Measurements from ENCODE around the gene ERRFI1. TPM values are rescaled to one million over a fixed set of nuclear protein-coding genes. Genes with fewer than 3 reads are reported as not detected.
A peak's percentile ranks its signal among the peaks of the same experiment; 100 is the strongest.

Gene ERRFI1
- total RNA-seq, 2 experiments from 2014 or later = 3.6 TPM

GRCh38 chr1:8032366-8032910 is 6.3 kb upstream of the ERRFI1 start:
- Mint-ChIP-seq H3K9me3 (no peaks in the 10 kb centered on the region), H3K4me1 (ENCODE audit: low read depth) (no peaks in the 10 kb centered on the region), H3K27ac (no peak overlapping the region), H3K4me3 (no peak overlapping the region), H3K27me3 (no peaks in the 10 kb centered on the region), H3K36me3 (ENCODE audit: low read depth) (no peaks in the 10 kb centered on the region)
- intact Hi-C loops (cut with DNase I, micrococcal nuclease) = loop anchor here in 1 of 2 experiments (5.0 kb wide), 3 partner anchors 185 to 695 kb away; no protein-coding TSS in a partner anchor
- Histone ChIP-seq H3K27ac (ENCODE audit: low read depth in 1 of 2, low read length in 2 of 2) (no peak overlapping the region), H3K4me3 (ENCODE audit: low read length) (no peak overlapping the region), H3K9me3 (ENCODE audit: control insufficient read depth in 1 of 2, insufficient read depth in 1 of 2, low read length in 2 of 2) (no peaks in the 10 kb centered on the region), H3K27me3 (ENCODE audit: control insufficient read depth in 1 of 2, insufficient read depth in 2 of 2, low read length in 2 of 2) (no peaks in the 10 kb centered on the region), H3K36me3 (ENCODE audit: insufficient read depth, low read length) (no peaks in the 10 kb centered on the region), H3K4me1 (ENCODE audit: insufficient read depth, low read length) (no peaks in the 10 kb centered on the region)
- ATAC-seq (ENCODE audit: poor library complexity) (no peak), DNase-seq (no peak)
- no peak for TF ChIP-seq CTCF (IDR thresholded peaks at IDR 0.05)
- ChIA-PET POLR2A (no interaction called here), CTCF (interaction anchor here (0.8 to 3.2 kb wide), 5 partner anchors 8 to 317 kb away, joined by 3 to 16 read pairs (median 4); partner anchors contain the start of gene SLC45A1)

GRCh38 chr1:8031176-8031785 is 5.2 kb upstream of the ERRFI1 start:
- Mint-ChIP-seq H3K36me3 (ENCODE audit: low read depth) (no peaks in the 10 kb centered on the region), H3K9me3 (no peaks in the 10 kb centered on the region), H3K27ac (no peak overlapping the region), H3K27me3 (no peaks in the 10 kb centered on the region), H3K4me3 (no peak overlapping the region), H3K4me1 (ENCODE audit: low read depth) (peaks cover 6% of the 10 kb centered on the region)
- ChIA-PET CTCF (interaction anchor here (0.8 to 3.2 kb wide), 7 partner anchors 9 to 412 kb away, joined by 3 to 16 read pairs (median 5); no protein-coding TSS in a partner anchor), POLR2A (interaction anchor here (1.1 to 1.7 kb wide), 2 partner anchors 316 to 318 kb away, joined by 3 read pairs; no protein-coding TSS in a partner anchor)
- ATAC-seq (ENCODE audit: poor library complexity) (no peak), DNase-seq (peak in 6 of 14 experiments; percentile 6 to 67 (median 54))
- H3K27ac ChIP-seq (ENCODE audit: low read depth in 1 of 2, low read length in 2 of 2) = no peak overlapping the region
- no peak overlapping the region for H3K4me3 ChIP-seq (ENCODE audit: low read length)
- intact Hi-C loops (cut with DNase I, micrococcal nuclease) = loop anchor here (1.0 to 5.0 kb wide), 6 partner anchors 122 to 696 kb away; no protein-coding TSS in a partner anchor
- no peaks in the 10 kb centered on the region for H3K36me3 ChIP-seq (ENCODE audit: insufficient read depth, low read length)
- peaks cover 0 to 3% of the 10 kb centered on the region in 2 experiments for H3K27me3 ChIP-seq (ENCODE audit: control insufficient read depth in 1 of 2, insufficient read depth in 2 of 2, low read length in 2 of 2)
- peaks cover 6% of the 10 kb centered on the region for H3K4me1 ChIP-seq (ENCODE audit: insufficient read depth, low read length)
- H3K9me3 ChIP-seq (ENCODE audit: control insufficient read depth in 1 of 2, insufficient read depth in 1 of 2, low read length in 2 of 2) = no peaks in the 10 kb centered on the region
- TF ChIP-seq CTCF (IDR thresholded peaks at IDR 0.05) = peak; percentile 90

- H3K36me3 ChIP-seq (ENCODE audit: insufficient read depth, low read length) = no peaks in the 10 kb centered on the region
- intact Hi-C loops (cut with DNase I, micrococcal nuclease) = no loop called here
- DNase-seq (no peak), ATAC-seq (ENCODE audit: poor library complexity) (no peak)
- H3K4me3 ChIP-seq (ENCODE audit: low read length) = no peak overlapping the region
- Mint-ChIP-seq H3K27me3 (peaks cover 18% of the 10 kb centered on the region), H3K27ac (no peak overlapping the region), H3K4me1 (ENCODE audit: low read depth) (peaks cover 13% of the 10 kb centered on the region), H3K36me3 (ENCODE audit: low read depth) (no peaks in the 10 kb centered on the region), H3K9me3 (no peaks in the 10 kb centered on the region), H3K4me3 (no peak overlapping the region)
- no peaks in the 10 kb centered on the region for H3K9me3 ChIP-seq (ENCODE audit: control insufficient read depth in 1 of 2, insufficient read depth in 1 of 2, low read length in 2 of 2)
- no peak for TF ChIP-seq CTCF (IDR thresholded peaks at IDR 0.05)
- POLR2A ChIA-PET = interaction anchor here (0.5 kb wide), 1 partner anchor 41 kb away, joined by 3 read pairs; no protein-coding TSS in a partner anchor
- H3K4me1 ChIP-seq (ENCODE audit: insufficient read depth, low read length) = peaks cover 13% of the 10 kb centered on the region
- no peak overlapping the region for H3K27ac ChIP-seq (ENCODE audit: low read depth in 1 of 2, low read length in 2 of 2)
- CTCF ChIA-PET = interaction anchor here (1.0 to 1.7 kb wide), 3 partner anchors 9 to 320 kb away, joined by 4 read pairs; no protein-coding TSS in a partner anchor
- H3K27me3 ChIP-seq (ENCODE audit: control insufficient read depth in 1 of 2, insufficient read depth in 2 of 2, low read length in 2 of 2) = peaks cover 3 to 14% of the 10 kb centered on the region in 2 experiments
These were observed 2.4 kb upstream of the ERRFI1 start for GRCh38 chr1:8028571-8028910.

Measured in CD4-positive, alpha-beta T cell (primary cell).